ENCODE results near the gene ASF1A.

ASF1A gene

GRCh38 chr6:118930680-118931079 is 36.7 kb downstream of the ASF1A start:
- no peak overlapping the region for H3K9ac ChIP-seq (ENCODE audit: low read length)
- H3K27me3 ChIP-seq (ENCODE audit: control insufficient read depth, insufficient read depth, low read length) = no peaks in the 10 kb centered on the region
- H3K9me3 ChIP-seq (ENCODE audit: control insufficient read depth, low read length) = no peaks in the 10 kb centered on the region
- H3K4me1 ChIP-seq (ENCODE audit: control insufficient read depth, insufficient read depth, low read length) = no peaks in the 10 kb centered on the region
- no peak overlapping the region for H3K4me3 ChIP-seq (ENCODE audit: low read length)
- peaks cover 7% of the 10 kb centered on the region for H3K36me3 ChIP-seq (ENCODE audit: control insufficient read depth, insufficient read depth, low read length)

- H3K36me3 ChIP-seq (ENCODE audit: control insufficient read depth, insufficient read depth, low read length) = peaks cover 7% of the 10 kb centered on the region
Measured at GRCh38 chr6:118931436-118931835, 37.5 kb downstream of the ASF1A start.

GRCh38 chr6:118932421-118932820 is 38.5 kb downstream of the ASF1A start:
- H3K27me3 ChIP-seq (ENCODE audit: control insufficient read depth, insufficient read depth, low read length) = no peaks in the 10 kb centered on the region
- H3K9ac ChIP-seq (ENCODE audit: low read length) = no peak overlapping the region
- H3K4me3 ChIP-seq (ENCODE audit: low read length) = no peak overlapping the region
- no peaks in the 10 kb centered on the region for H3K4me1 ChIP-seq (ENCODE audit: control insufficient read depth, insufficient read depth, low read length)
- H3K36me3 ChIP-seq (ENCODE audit: control insufficient read depth, insufficient read depth, low read length) = peaks cover 7% of the 10 kb centered on the region
- H3K9me3 ChIP-seq (ENCODE audit: control insufficient read depth, low read length) = no peaks in the 10 kb centered on the region

More at GRCh38 chr6:118931436-118931835, 37.5 kb downstream of the ASF1A start:
- no peak overlapping the region for H3K4me3 ChIP-seq (ENCODE audit: low read length)
- no peaks in the 10 kb centered on the region for H3K27me3 ChIP-seq (ENCODE audit: control insufficient read depth, insufficient read depth, low read length)
- H3K4me1 ChIP-seq (ENCODE audit: control insufficient read depth, insufficient read depth, low read length) = no peaks in the 10 kb centered on the region
- H3K9ac ChIP-seq (ENCODE audit: low read length) = no peak overlapping the region
- H3K9me3 ChIP-seq (ENCODE audit: control insufficient read depth, low read length) = no peaks in the 10 kb centered on the region

- peak overlapping the region; percentile 47 for H3K4me3 ChIP-seq (ENCODE audit: low read length)
- H3K9me3 ChIP-seq (ENCODE audit: control insufficient read depth, low read length) = no peaks in the 10 kb centered on the region
- peaks cover 4% of the 10 kb centered on the region for H3K36me3 ChIP-seq (ENCODE audit: control insufficient read depth, insufficient read depth, low read length)
- no peaks in the 10 kb centered on the region for H3K4me1 ChIP-seq (ENCODE audit: control insufficient read depth, insufficient read depth, low read length)
- no peaks in the 10 kb centered on the region for H3K27me3 ChIP-seq (ENCODE audit: control insufficient read depth, insufficient read depth, low read length)
- peak overlapping the region; percentile 10 for H3K9ac ChIP-seq (ENCODE audit: low read length)
Measured at GRCh38 chr6:118933855-118934460, 40.0 kb downstream of the ASF1A start.

- peak within 1 kb of the TSS; percentile 100 for H3K4me3 ChIP-seq (ENCODE audit: low read length)
- H3K27me3 ChIP-seq (ENCODE audit: control insufficient read depth, insufficient read depth, low read length) = no peaks in the 10 kb centered on the region
- no peaks in the 10 kb centered on the region for H3K4me1 ChIP-seq (ENCODE audit: control insufficient read depth, insufficient read depth, low read length)
- H3K9me3 ChIP-seq (ENCODE audit: control insufficient read depth, low read length) = no peaks in the 10 kb centered on the region
- peaks cover 4% of the 10 kb centered on the region for H3K36me3 ChIP-seq (ENCODE audit: control insufficient read depth, insufficient read depth, low read length)
- H3K9ac ChIP-seq (ENCODE audit: low read length) = peak within 1 kb of the TSS; percentile 98
Measured at GRCh38 chr6:118934461-118935330, 40.7 kb downstream of the ASF1A start, which contains the start of gene MCM9. Gene MCM9, minus strand, starts transcription at chr6:118935159. Its CDS starts 3,436 bp downstream, at chr6:118931723.

- Histone ChIP-seq H3K27me3 (ENCODE audit: control insufficient read depth, insufficient read depth, low read length) (no peaks in the 10 kb centered on the region), H3K9ac (ENCODE audit: low read length) (peak overlapping the region; percentile 98), H3K9me3 (ENCODE audit: control insufficient read depth, low read length) (no peaks in the 10 kb centered on the region), H3K4me1 (ENCODE audit: control insufficient read depth, insufficient read depth, low read length) (no peaks in the 10 kb centered on the region), H3K4me3 (ENCODE audit: low read length) (peak overlapping the region; percentile 100), H3K36me3 (ENCODE audit: control insufficient read depth, insufficient read depth, low read length) (peaks cover 4% of the 10 kb centered on the region)
Measured at GRCh38 chr6:118935331-118935668, 41.3 kb downstream of the ASF1A start.

GRCh38 chr6:118935978-118936703 is 42.2 kb downstream of the ASF1A start:
- H3K9ac ChIP-seq (ENCODE audit: low read length) = no peak overlapping the region
- no peak overlapping the region for H3K4me3 ChIP-seq (ENCODE audit: low read length)
- H3K9me3 ChIP-seq (ENCODE audit: control insufficient read depth, low read length) = no peaks in the 10 kb centered on the region
- H3K27me3 ChIP-seq (ENCODE audit: control insufficient read depth, insufficient read depth, low read length) = no peaks in the 10 kb centered on the region
- no peaks in the 10 kb centered on the region for H3K4me1 ChIP-seq (ENCODE audit: control insufficient read depth, insufficient read depth, low read length)
- no peaks in the 10 kb centered on the region for H3K36me3 ChIP-seq (ENCODE audit: control insufficient read depth, insufficient read depth, low read length)

GRCh38 chr6:118939683-118940082 is 45.7 kb downstream of the ASF1A start:
- Histone ChIP-seq H3K4me3 (ENCODE audit: low read length) (no peak overlapping the region), H3K9ac (ENCODE audit: low read length) (no peak overlapping the region), H3K27me3 (ENCODE audit: control insufficient read depth, insufficient read depth, low read length) (no peaks in the 10 kb centered on the region), H3K36me3 (ENCODE audit: control insufficient read depth, insufficient read depth, low read length) (no peaks in the 10 kb centered on the region), H3K9me3 (ENCODE audit: control insufficient read depth, low read length) (no peaks in the 10 kb centered on the region), H3K4me1 (ENCODE audit: control insufficient read depth, insufficient read depth, low read length) (no peaks in the 10 kb centered on the region)

- Histone ChIP-seq H3K4me1 (ENCODE audit: control insufficient read depth, insufficient read depth, low read length) (no peaks in the 10 kb centered on the region), H3K27me3 (ENCODE audit: control insufficient read depth, insufficient read depth, low read length) (no peaks in the 10 kb centered on the region), H3K9me3 (ENCODE audit: control insufficient read depth, low read length) (no peaks in the 10 kb centered on the region), H3K9ac (ENCODE audit: low read length) (no peak overlapping the region), H3K4me3 (ENCODE audit: low read length) (no peak overlapping the region), H3K36me3 (ENCODE audit: control insufficient read depth, insufficient read depth, low read length) (no peaks in the 10 kb centered on the region)
Measured at GRCh38 chr6:118940770-118941169, 46.8 kb downstream of the ASF1A start.

- Histone ChIP-seq H3K4me1 (ENCODE audit: control insufficient read depth, insufficient read depth, low read length) (no peaks in the 10 kb centered on the region), H3K36me3 (ENCODE audit: control insufficient read depth, insufficient read depth, low read length) (no peaks in the 10 kb centered on the region), H3K9me3 (ENCODE audit: control insufficient read depth, low read length) (no peaks in the 10 kb centered on the region), H3K9ac (ENCODE audit: low read length) (no peak overlapping the region), H3K27me3 (ENCODE audit: control insufficient read depth, insufficient read depth, low read length) (no peaks in the 10 kb centered on the region), H3K4me3 (ENCODE audit: low read length) (no peak overlapping the region)
Measured at GRCh38 chr6:118945217-118945616, 51.3 kb downstream of the ASF1A start.

- no peaks in the 10 kb centered on the region for H3K4me1 ChIP-seq (ENCODE audit: control insufficient read depth, insufficient read depth, low read length)
- no peaks in the 10 kb centered on the region for H3K9me3 ChIP-seq (ENCODE audit: control insufficient read depth, low read length)
- no peaks in the 10 kb centered on the region for H3K36me3 ChIP-seq (ENCODE audit: control insufficient read depth, insufficient read depth, low read length)
- H3K27me3 ChIP-seq (ENCODE audit: control insufficient read depth, insufficient read depth, low read length) = no peaks in the 10 kb centered on the region
- no peak overlapping the region for H3K9ac ChIP-seq (ENCODE audit: low read length)
- H3K4me3 ChIP-seq (ENCODE audit: low read length) = no peak overlapping the region
Measured at GRCh38 chr6:118952683-118953082, 58.7 kb downstream of the ASF1A start.

- Histone ChIP-seq H3K9ac (ENCODE audit: low read length) (no peak overlapping the region), H3K4me1 (ENCODE audit: control insufficient read depth, insufficient read depth, low read length) (no peaks in the 10 kb centered on the region), H3K4me3 (ENCODE audit: low read length) (no peak overlapping the region), H3K36me3 (ENCODE audit: control insufficient read depth, insufficient read depth, low read length) (no peaks in the 10 kb centered on the region), H3K9me3 (ENCODE audit: control insufficient read depth, low read length) (no peaks in the 10 kb centered on the region), H3K27me3 (ENCODE audit: control insufficient read depth, insufficient read depth, low read length) (no peaks in the 10 kb centered on the region)
Measured at GRCh38 chr6:118953391-118953790, 59.4 kb downstream of the ASF1A start.
